HTERT RPE-1 (cell line): ENCODE data around the gene PHLPP2.

Experiments
- in situ Hi-C: fragments of 300-500 bp; cut with MboI; formaldehyde crosslinking; loops from 4 replicates; pipeline ENCODE4 v1.14.3; 2020; ENCODE audit warnings: low sequenced_read_pairs

PHLPP2 gene

GRCh38 chr16:71670537-71670936, 54.0 kb downstream of the PHLPP2 start:
- in situ Hi-C loops = no loop called here

DNA sequence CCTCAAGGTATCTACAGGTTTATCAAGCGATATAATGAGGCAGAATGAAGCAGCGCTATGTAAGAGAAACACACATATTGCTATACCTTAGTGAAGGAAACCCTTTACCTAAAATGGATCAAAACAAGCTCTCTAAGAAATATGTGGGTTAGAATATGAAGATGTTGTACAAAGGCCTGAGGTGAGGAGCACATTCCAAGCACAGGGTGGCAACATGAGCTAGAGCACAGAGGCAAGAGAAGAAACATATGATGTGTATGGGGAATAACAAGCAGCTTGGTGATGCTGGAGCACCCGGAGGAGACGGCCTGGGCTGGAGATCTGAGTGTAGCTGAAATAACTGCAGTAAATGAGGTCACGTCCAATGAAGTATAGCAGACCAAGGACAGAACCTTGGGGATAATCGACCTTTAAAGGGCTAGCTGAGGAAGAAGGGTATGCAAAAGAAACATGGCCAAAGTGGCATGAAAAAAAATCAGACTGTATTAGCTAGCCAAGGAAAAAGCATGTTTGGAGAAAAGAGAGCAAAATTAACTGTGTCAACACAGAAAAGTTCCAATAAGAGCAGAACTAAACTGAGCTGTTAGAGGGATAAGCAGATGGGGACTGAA, 54.5 kb downstream of the PHLPP2 start:
- in situ Hi-C loops = no loop called here

DNA sequence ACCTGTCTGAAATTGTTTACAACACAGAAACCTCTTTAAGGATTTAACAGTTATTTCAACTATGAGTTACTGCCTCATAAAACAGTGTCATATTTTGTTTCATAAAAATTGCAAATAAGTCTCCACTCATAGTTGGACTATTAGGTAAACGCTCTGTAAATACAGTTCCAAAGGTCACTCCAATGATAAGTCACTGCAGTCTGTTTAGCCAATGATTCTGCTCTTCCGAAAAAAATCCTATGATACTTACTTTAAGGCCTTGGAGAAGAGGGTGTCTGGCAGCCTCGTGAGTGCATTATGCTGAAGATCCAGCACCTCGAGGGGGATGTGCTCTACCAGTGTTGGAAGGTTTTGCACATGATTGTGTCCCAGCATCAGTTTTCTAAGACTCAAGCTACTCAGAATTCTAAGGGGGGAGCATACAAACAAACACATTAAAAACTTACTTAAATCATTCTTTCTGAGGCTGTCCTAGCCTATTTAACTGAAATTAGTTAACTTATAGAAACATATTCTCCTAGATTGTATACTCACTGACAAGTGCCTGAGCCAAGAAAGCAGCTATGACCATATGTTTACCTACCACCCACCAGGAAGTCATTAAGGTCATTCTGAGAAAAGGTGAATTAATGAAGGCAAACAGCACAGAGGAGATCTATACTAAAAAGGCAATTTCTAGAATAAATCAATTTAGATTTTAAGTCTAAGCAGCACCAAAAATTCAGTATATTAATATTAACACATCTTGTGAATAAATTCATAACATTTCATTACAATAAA, 57.4 kb downstream of the PHLPP2 start:
- in situ Hi-C loops = no loop called here

- in situ Hi-C loops = no loop called here
These were observed 58.2 kb downstream of the PHLPP2 start for GRCh38 chr16:71666264-71666663.

DNA sequence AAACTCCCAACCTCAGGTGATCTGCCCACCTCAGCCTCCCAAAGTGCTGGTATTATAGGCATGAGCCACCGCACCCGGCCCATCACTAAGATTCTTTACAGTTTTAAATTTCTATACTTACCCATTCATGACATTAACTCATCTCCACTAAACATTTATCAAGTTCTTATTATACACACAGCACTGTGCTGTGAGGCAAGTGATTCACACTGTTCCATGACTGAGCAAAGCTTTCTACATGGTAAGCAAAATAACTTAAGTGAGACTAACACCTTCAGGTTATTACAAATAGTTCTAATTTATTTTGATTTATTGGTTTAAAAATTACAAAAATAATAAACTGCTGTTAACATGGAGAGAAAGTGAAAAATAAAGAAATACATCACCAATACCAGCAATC, 65.0 kb downstream of the PHLPP2 start:
- in situ Hi-C loops = no loop called here

DNA sequence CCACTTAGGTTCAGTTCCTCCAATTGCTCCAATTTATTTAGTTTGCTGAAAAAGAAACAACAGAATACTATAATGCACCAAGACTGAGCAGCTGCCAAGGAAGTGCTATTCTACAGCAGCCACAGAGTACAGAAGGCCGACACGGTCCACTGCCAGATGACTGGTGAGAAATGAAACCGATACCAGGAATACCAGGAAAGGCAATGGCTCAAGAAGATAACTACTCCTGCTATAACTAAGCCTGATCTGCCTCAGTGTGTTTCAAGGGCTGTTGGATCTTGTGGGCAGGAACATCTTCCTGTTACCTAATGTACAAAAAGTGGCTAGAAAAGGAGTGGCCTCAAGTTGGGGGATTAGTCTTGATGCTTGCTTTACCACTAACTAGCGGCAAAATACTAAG, 65.7 kb downstream of the PHLPP2 start:
- in situ Hi-C loops = no loop called here

DNA sequence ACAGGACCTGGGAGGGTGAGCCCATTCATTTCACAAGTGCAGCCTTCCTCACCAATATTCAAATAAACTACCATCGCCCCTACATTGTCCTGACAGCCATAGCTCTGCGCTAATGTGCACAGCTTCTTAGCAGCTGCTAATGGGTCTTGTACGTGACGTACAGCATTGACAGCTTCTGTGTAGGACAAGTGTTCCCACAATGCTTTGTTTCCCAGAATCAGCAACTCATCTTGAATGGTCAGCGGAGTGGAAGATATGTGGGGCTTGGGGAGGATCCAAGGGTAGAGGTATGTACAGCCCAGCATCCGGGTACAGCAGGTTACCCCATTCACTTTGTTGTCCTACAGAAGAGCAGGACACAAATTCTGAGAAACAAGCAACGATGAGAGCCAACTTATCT, 74.8 kb downstream of the PHLPP2 start:
- in situ Hi-C loops = no loop called here

DNA sequence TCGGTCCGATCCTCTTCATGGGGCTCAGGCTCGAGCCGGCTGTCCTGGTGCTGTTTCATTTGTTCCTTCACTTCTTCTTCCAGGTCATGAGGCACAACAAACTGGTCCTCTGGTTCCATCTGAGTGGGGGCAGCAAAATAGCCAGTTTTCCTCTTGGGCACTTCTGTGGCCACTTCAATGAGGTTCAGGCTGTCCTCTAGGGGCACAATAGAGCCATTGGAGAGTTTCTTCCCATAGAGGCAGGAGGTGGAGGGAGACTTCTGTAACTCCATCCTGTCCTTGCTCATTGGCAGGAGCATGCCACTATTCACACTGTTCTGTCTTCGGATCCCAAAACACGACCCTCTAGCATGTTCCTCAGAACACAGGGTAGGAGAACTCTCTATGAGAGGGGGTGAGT, 75.6 kb downstream of the PHLPP2 start:
- in situ Hi-C loops = no loop called here

- in situ Hi-C loops = no loop called here
These were observed 76.3 kb downstream of the PHLPP2 start for GRCh38 chr16:71648162-71648561.

DNA sequence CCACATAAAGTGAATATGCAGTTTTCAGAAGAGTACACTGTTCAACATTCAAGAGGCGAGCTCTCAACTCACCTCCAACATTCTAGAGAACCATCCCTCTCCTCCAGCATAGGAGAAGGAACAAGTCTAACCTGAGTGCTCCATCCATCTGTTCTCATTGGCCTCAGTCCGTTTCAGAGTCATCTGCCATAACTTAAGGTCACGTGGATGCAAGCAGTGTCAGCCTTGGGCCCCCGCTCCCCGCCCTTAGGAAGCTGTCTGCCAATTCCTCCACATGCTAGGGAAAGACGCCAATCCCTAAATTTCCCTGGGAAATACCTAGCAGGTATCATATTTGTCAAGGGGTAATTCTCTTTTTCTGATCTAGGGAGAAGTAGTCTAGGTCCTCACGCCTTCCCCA, 77.1 kb downstream of the PHLPP2 start:
- in situ Hi-C loops = no loop called here

GRCh38 chr16:71645450-71645849, 79.1 kb downstream of the PHLPP2 start:
- in situ Hi-C loops = no loop called here

DNA sequence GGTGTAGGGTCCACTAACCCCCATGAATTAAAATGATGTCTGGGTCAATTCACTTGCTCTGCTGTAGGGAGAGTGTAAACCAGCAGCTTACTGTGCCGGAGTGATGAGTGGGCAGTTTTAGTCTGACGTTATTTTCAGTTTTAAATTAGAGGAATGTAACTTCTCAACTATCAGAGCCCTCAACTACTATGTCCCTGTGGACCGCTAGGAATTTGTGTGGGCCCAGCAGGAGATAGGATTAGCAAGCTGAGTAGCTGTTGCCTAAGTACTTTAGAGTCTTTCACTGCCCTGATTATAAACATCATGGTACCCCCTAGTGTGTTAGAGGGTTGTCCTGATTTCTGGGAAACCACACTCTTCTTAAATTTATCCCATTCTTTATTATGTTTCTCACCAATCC, 87.1 kb downstream of the PHLPP2 start:
- in situ Hi-C loops = no loop called here

DNA sequence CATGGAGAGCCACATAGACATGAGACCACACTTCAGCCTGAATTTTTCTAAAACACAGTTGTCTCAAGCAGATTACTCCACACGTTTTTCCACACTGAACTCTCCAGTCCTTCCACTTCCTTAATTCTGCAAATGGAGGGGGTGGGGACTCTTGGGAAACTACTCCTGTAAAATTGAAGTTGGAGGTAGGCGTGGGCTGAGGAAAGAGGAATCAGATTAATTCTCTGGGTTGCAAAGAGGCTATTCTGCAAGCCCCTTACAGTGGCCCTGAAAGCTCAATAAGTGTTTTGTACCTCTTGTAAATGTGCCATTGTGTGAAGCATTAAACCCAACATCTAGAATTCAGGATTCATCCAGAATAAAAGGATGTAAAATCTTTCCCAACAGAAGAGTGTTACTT, 88.9 kb downstream of the PHLPP2 start:
- in situ Hi-C loops = no loop called here

- in situ Hi-C loops = no loop called here
These were observed 92.7 kb downstream of the PHLPP2 start for GRCh38 chr16:71631776-71632175.

- in situ Hi-C loops = no loop called here
These were observed 93.7 kb downstream of the PHLPP2 start for GRCh38 chr16:71630808-71631207.

DNA sequence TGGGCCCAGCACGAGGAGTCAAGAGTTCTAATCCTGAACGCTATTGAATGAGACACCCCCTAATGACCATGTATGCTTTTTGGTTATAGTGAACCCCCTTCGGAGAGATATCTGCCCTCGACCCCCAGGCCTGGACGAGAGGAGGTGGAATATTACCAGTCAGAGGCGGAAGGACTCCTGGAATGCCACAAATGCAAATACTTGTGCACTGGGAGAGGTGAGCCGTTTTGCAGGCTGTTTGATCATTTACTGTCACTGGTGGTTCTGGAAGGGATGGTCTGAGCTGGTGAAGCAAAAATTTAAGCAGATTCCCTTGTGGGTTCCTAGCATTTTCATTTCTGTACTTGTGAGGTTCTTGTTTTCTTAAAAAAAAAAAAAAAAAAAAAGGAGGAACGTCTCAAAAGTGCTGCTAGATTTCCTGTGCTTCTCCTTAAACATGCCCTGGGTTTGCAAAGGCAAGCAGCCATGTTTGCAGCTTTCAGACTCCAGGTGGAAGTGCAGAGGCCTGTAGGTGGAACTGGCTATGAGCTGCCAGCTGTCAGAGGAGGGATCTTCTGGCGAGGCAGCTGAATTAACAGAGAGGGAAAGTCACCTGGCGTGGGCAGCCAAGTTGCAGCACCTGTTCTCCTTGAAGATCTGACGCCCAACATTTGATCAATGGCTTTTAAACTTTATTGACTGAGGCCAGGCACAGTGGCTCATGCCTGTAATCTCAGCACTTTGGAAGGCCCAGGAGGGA, 95.1 kb downstream of the PHLPP2 start:
- in situ Hi-C loops = no loop called here

- in situ Hi-C loops = no loop called here
These were observed 95.7 kb downstream of the PHLPP2 start for GRCh38 chr16:71628810-71629209.

DNA sequence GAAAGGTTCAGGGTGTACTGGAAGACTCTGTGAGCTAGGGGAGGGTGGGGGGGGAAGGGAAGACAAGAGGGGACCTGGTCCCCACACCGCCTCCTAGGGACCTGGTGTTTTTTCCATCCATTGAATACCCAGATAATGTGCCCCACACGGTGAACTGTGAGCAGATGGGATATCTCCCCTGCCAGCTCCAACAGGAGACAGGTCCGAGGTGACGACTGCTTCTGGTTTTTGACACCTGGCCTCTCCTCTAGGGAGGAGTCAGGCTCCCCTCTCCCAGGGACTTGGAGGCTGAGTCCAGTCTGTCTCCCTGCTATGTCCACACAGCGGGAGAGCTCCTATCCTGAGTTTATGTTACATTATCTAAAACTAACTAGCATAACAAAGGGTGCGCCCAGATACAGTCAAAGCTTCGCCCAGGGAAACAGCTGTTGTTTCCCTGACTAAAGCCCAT, 96.7 kb downstream of the PHLPP2 start:
- in situ Hi-C loops = no loop called here

DNA sequence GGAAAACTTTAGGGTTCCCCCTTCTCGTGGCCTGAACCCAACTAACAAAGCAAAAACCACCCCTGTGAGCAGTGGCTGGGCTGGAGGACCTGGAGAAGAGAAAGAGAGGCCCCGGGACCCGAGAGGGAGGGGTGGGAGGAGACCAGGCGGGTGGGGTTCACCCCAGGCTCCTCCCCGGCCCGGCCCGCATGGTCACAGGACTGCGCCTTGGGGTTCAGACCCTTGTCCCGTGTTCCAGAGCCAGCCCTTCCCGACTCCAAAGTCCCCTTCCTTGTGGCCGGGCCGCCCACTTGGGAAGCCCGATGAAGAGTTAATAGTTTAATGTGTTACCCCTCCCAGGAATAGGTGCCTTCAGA, 97.7 kb downstream of the PHLPP2 start:
- in situ Hi-C loops = no loop called here

DNA sequence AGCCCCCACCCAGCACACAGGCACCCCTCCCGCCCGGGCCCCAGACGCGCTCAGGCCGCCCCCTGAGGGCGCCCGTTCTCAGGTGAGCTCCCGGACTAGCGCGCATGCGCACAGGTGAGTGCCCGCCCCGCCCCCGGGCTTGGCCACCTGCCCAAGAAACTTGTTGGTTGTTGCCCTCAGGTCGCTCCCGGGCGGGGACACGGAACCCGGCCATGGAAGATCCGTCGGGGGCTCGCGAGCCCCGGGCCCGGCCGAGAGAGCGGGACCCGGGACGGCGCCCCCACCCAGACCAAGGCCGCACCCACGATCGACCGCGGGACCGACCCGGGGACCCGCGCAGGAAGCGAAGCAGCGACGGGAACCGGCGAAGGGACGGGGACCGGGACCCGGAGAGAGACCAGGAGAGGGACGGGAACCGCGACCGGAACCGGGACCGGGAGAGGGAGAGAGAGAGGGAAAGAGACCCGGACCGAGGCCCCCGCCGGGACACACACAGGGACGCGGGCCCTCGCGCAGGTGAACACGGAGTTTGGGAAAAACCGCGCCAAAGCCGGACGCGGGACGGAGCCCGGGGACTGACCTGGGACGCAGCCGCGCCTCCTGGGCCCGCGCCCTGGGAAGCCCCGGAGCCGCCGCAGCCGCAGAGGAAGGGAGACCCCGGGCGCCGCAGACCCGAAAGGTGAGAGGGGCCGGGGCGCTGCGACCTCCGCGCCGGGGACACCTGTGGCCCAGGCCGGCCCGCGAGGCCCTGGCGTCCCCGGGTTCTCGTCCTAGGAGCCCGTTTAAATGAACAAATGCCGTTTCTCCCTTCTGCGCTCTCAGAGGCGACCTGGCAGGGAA, 98.3 kb downstream of the PHLPP2 start, which contains the start of gene MARVELD3:
Gene MARVELD3, plus strand, starts transcription at position 167 of the 840 bp plus-strand sequence. Its CDS starts 46 bp downstream, at position 213.
- in situ Hi-C loops = no loop called here
